Uterus (tissue), 4 donors: ENCODE measurements around the gene GPBP1L1. TPM values are rescaled to one million over a fixed set of nuclear protein-coding genes. Genes with fewer than 3 reads are reported as not detected.
A peak's percentile ranks its signal among the peaks of the same experiment; 100 is the strongest.
"Not testable (repeated sequence)": the region's sequence is repeated elsewhere in the genome, so short reads cannot be mapped to it uniquely, and the experiment has no call there.

ENCODE experiments used
- DNase-seq, 2 donors: peaks; one replicate each; pipeline ENCODE4 v3.0.0-alpha.2; 2019 to 2020
- H3K27ac ChIP-seq, 2 donors: fragments of 200-600 bp; sonication (generic); 1 replicate in 1 of 2; 2 replicates in 1 of 2; pipeline ENCODE4 v1.5.1; 2016 to 2018
- H3K27me3 ChIP-seq, 2 donors: fragments of 200-600 bp; sonication (generic); one replicate each; pipeline ENCODE4 v1.5.1; 2018 to 2019; ENCODE audit warnings: control low read depth in 1 of 2
- H3K36me3 ChIP-seq, 2 donors: fragments of 200-600 bp; sonication (generic); one replicate each; pipeline ENCODE4 v1.5.1; 2019; ENCODE audit warnings: control low read depth in 1 of 2
- H3K4me1 ChIP-seq, 2 donors: fragments of 200-600 bp; sonication (generic); one replicate each; pipeline ENCODE4 v1.5.1; 2018 to 2019; ENCODE audit warnings: control low read depth in 1 of 2
- H3K4me3 ChIP-seq, 2 donors: fragments of 200-600 bp; sonication (generic); 1 replicate in 1 of 2; 2 replicates in 1 of 2; pipeline ENCODE4 v1.5.1; 2018 to 2019; ENCODE audit warnings: mild to moderate bottlenecking in 1 of 2
- H3K9me3 ChIP-seq, 2 donors: fragments of 200-600 bp; sonication (generic); one replicate each; pipeline ENCODE4 v1.5.1; 2019; ENCODE audit warnings: control low read depth in 1 of 2
- POLR2A ChIP-seq, 2 donors: fragments of 450-650 bp; IDR thresholded peaks; one replicate each; pipeline ENCODE4 v1.6.1; 2016; ENCODE audit warnings: antibody characterized with exemption in 2 of 2, mild to moderate bottlenecking in 1 of 2, moderate library complexity in 1 of 2
- intact Hi-C: fragments of 100-400 bp; cut with DNase I; formaldehyde crosslinking; loops from one replicate; pipeline ENCODE4 v1.15.1; 2023; ENCODE audit warnings: low total_unique reads
- total RNA-seq, 4 donors: library from RNA; depleted of rRNA in 3 of 4; stranded (reverse); fragments of >200 nt in 3 of 4; gene quantifications; one replicate each; pipeline versions ENCODE4 v1.1.0 to v1.2.4, GENCODE V29; 2014 to 2023
- TF ChIP-seq, protein P1 (sequence below), 4 experiments: fragments of 200-600 bp in 2 of 4; fragments of 450-650 bp in 2 of 4; sonication (generic) in 2 of 4; IDR thresholded peaks; one replicate each; pipeline ENCODE4 v1.5.1; 2016 to 2019; ENCODE audit warnings: antibody characterized with exemption in 4 of 4, mild to moderate bottlenecking in 2 of 4, moderate library complexity in 1 of 4
- donor health status: DM: yes; HTN: yes; CAD: no.

The GPBP1L1 gene, protein sequence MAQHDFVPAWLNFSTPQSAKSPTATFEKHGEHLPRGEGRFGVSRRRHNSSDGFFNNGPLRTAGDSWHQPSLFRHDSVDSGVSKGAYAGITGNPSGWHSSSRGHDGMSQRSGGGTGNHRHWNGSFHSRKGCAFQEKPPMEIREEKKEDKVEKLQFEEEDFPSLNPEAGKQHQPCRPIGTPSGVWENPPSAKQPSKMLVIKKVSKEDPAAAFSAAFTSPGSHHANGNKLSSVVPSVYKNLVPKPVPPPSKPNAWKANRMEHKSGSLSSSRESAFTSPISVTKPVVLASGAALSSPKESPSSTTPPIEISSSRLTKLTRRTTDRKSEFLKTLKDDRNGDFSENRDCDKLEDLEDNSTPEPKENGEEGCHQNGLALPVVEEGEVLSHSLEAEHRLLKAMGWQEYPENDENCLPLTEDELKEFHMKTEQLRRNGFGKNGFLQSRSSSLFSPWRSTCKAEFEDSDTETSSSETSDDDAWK
- total RNA-seq = 100 to 1,000 TPM in 2 of 4 donors, 10 to 100 TPM in 2; 61.2 to 136 (median 109) TPM

- Histone ChIP-seq H3K9me3 (no peaks in the 10 kb centered on the region), H3K36me3 (no peaks in the 10 kb centered on the region), H3K4me3 (peak within 1 kb of the TSS; percentile 77 to 94), H3K4me1 (peaks cover 6 to 7% of the 10 kb centered on the region in 2 donors), H3K27ac (peak within 1 kb of the TSS; percentile 98 to 99), H3K27me3 (no peaks in the 10 kb centered on the region)
- DNase-seq = peak; percentile 98
- TF ChIP-seq, protein P1, sequence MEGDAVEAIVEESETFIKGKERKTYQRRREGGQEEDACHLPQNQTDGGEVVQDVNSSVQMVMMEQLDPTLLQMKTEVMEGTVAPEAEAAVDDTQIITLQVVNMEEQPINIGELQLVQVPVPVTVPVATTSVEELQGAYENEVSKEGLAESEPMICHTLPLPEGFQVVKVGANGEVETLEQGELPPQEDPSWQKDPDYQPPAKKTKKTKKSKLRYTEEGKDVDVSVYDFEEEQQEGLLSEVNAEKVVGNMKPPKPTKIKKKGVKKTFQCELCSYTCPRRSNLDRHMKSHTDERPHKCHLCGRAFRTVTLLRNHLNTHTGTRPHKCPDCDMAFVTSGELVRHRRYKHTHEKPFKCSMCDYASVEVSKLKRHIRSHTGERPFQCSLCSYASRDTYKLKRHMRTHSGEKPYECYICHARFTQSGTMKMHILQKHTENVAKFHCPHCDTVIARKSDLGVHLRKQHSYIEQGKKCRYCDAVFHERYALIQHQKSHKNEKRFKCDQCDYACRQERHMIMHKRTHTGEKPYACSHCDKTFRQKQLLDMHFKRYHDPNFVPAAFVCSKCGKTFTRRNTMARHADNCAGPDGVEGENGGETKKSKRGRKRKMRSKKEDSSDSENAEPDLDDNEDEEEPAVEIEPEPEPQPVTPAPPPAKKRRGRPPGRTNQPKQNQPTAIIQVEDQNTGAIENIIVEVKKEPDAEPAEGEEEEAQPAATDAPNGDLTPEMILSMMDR (IDR thresholded peaks at IDR 0.05) = peak in 2 of 4 experiments; percentile 2 to 26
- peak; percentile 77 to 82 for TF ChIP-seq POLR2A (IDR thresholded peaks at IDR 0.05)
- intact Hi-C loops = no loop called here
Observed at GRCh38 chr1:45686288-45687013, at the start of gene GPBP1L1. Gene GPBP1L1, minus strand, starts transcription at chr1:45686533. Its CDS starts 27,446 bp downstream, at chr1:45659087.

- no peaks in the 10 kb centered on the region for H3K36me3 ChIP-seq
- no peaks in the 10 kb centered on the region for H3K4me1 ChIP-seq
- no peaks in the 10 kb centered on the region for H3K9me3 ChIP-seq
- TF ChIP-seq, protein P1 (IDR thresholded peaks at IDR 0.05) = no peak
- no peak for TF ChIP-seq POLR2A (IDR thresholded peaks at IDR 0.05)
- H3K4me3 ChIP-seq = no peak overlapping the region
- no peak for DNase-seq
- intact Hi-C loops = no loop called here
- no peak overlapping the region for H3K27ac ChIP-seq
- H3K27me3 ChIP-seq = no peaks in the 10 kb centered on the region
Observed at GRCh38 chr1:45730780-45731319, 44.5 kb upstream of the GPBP1L1 start.

DNA sequence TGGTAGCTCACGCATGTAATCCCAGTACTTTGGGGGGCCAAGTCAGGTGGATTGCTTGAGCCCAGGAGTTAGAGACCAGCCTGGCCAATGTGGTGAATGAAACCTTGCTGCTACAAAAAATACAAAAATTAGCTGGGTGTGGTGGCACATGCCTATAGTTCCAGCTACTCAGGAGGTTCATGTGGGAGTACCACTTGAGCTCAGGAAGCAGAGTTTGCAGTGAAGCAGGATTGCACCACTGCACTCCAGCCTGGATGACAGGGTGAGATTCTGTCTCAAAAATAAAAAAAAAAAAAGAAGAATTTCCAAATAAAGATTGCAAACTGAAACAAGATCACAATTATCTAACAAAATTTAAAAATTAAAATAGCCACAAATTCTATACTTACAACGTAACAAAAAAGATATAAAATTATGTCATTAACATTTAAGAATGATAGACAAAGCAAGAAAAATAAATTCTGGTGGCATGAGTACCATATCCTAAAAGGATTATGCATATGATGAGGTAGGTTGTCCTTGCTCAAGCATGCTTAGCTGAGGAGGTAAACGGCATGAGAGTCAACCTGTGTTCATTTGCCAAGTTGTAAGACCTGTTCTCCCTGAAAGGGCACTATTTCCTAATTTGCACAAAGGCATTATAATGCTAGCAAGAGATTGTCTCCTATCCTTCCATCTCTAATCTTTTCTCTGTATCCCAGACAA is 43.9 kb upstream of the GPBP1L1 start:
- Histone ChIP-seq H3K27me3 (no peaks in the 10 kb centered on the region), H3K36me3 (no peaks in the 10 kb centered on the region), H3K9me3 (no peaks in the 10 kb centered on the region), H3K27ac (no peak overlapping the region), H3K4me3 (no peak overlapping the region), H3K4me1 (no peaks in the 10 kb centered on the region)
- DNase-seq = no peak
- intact Hi-C loops = no loop called here
- TF ChIP-seq, protein P1 (IDR thresholded peaks at IDR 0.05) = no peak
- TF ChIP-seq POLR2A (IDR thresholded peaks at IDR 0.05) = no peak

DNA sequence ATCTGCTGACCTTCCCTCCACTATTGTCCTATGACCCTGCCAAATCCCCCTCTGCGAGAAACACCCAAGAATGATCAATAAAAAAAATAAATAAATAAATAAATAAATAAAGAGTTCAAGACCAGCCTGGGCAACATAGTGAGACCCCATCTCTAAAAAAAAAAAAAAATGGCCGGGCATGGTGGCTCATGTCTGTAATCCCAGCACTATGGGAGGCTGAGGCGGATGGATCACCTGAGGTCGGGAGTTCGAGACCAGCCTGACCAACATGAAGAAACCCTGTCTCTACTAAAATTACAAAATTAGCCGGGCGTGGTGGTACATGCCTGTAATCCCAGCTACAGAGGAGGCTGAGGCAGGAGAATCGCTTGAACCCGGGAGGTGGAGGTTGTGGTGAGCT is 39.7 kb upstream of the GPBP1L1 start:
- H3K4me3 ChIP-seq, H3K27me3 ChIP-seq, H3K4me1 ChIP-seq, H3K36me3 ChIP-seq, H3K27ac ChIP-seq, H3K9me3 ChIP-seq, DNase-seq, intact Hi-C loops: not testable (repeated sequence)

DNA sequence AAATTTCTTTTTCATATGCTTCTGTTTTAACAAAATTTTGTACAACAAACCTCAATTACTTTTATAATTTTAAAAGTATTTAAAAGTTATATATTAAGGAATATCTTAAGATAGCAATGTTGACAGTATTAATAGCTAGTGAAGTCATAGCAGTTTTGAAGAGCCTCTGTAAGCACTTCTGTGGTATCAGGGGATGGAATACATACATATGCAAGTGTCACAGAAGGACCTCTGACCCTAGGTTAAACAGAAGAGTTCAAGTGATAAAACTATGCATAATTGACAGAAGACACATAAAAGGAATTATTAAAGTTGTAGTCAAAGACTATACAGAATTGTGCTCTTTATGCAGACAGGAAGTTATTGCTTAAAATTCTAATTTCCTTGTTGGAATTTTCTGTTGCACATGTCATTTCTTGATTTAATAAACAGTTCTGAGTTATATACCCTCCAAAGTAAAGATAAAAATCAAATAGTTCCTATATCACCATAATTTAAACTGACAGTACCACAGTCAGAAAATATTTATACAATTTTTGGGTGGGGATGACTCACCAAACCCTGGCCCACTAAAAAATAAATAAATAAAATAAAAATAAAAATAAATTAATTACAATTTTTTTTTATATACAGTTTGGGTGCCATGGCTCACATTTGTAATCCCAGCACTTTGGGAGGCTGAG is 37.1 kb upstream of the GPBP1L1 start:
- no peak for TF ChIP-seq POLR2A (IDR thresholded peaks at IDR 0.05)
- TF ChIP-seq, protein P1 (IDR thresholded peaks at IDR 0.05) = no peak
- DNase-seq = no peak
- no peaks in the 10 kb centered on the region for H3K36me3 ChIP-seq

More for the DNA sequence above, 37.1 kb upstream of the GPBP1L1 start:
- intact Hi-C loops = no loop called here
- Histone ChIP-seq H3K27me3 (no peaks in the 10 kb centered on the region), H3K27ac (no peak overlapping the region), H3K4me3 (no peak overlapping the region), H3K4me1 (no peaks in the 10 kb centered on the region), H3K9me3 (no peaks in the 10 kb centered on the region)
